C4-2B (cell line): ENCODE data around the gene PRPF38B.

ENCODE experiments used
- CTCF ChIP-seq: fragments of 450-650 bp; conservative IDR thresholded peaks from 2 replicates; pipeline ENCODE4 v1.5.1; 2017; ENCODE audit warnings: mild to moderate bottlenecking
- ZFX ChIP-seq: fragments of 450-650 bp; IDR thresholded peaks from 2 replicates; pipeline ENCODE4 v1.6.1; 2017

GRCh38 chr1:108708691-108709660, 16.9 kb downstream of the PRPF38B start:
- TF ChIP-seq CTCF (peak; percentile 27), ZFX (no peak)
